ENCODE data around the gene IFT172.
"Not testable (repeated sequence)": the region's sequence is repeated elsewhere in the genome, so short reads cannot be mapped to it uniquely, and the experiment has no call there.

Gene IFT172

GRCh38 chr2:27489498-27490397 lies at the start of gene IFT172:
TSS of gene IFT172 (minus strand) at chr2:27489743. CDS start at chr2:27489653, 90 bp downstream.
- H3K27ac Mint-ChIP-seq: peak within 1 kb of the TSS; percentile 95
- peaks cover 3 to 26% of the 10 kb centered on the region in 2 donors for H3K4me1 Mint-ChIP-seq
- H3K27me3 Mint-ChIP-seq: peaks cover 20 to 23% of the 10 kb centered on the region in 2 donors
- H3K9me3 Mint-ChIP-seq: no peaks in the 10 kb centered on the region
- ATAC-seq (replicated peaks) (peak; percentile 92 to 95), DNase-seq (peak; percentile 98)
- peaks cover 1 to 4% of the 10 kb centered on the region in 2 donors for H3K36me3 Mint-ChIP-seq
- peak within 1 kb of the TSS; percentile 94 for H3K4me3 Mint-ChIP-seq

GRCh38 chr2:27538839-27539450 lies 49.4 kb upstream of the IFT172 start:
- H3K27me3 Mint-ChIP-seq: peaks cover 10 to 17% of the 10 kb centered on the region in 2 donors

GRCh38 chr2:27537287-27537686 lies 47.7 kb upstream of the IFT172 start:
- no peak overlapping the region for H3K27ac Mint-ChIP-seq
- no peaks in the 10 kb centered on the region for H3K4me1 Mint-ChIP-seq
- H3K27me3 Mint-ChIP-seq: peaks cover 13 to 19% of the 10 kb centered on the region in 2 donors
- no peaks in the 10 kb centered on the region for H3K9me3 Mint-ChIP-seq
- H3K4me3 Mint-ChIP-seq: no peak overlapping the region
- peaks cover 0 to 3% of the 10 kb centered on the region in 2 donors for H3K36me3 Mint-ChIP-seq
- no peak for DNase-seq
- no peak for ATAC-seq (replicated peaks)

More at GRCh38 chr2:27538839-27539450, 49.4 kb upstream of the IFT172 start:
- not testable (repeated sequence) for H3K4me3 Mint-ChIP-seq; H3K4me1 Mint-ChIP-seq; H3K27ac Mint-ChIP-seq; ATAC-seq (replicated peaks); DNase-seq; H3K9me3 Mint-ChIP-seq; H3K36me3 Mint-ChIP-seq

GRCh38 chr2:27531983-27532382 lies 42.4 kb upstream of the IFT172 start:
- no peak for DNase-seq
- Mint-ChIP-seq H3K9me3 (no peaks in the 10 kb centered on the region), H3K36me3 (no peaks in the 10 kb centered on the region), H3K4me1 (no peaks in the 10 kb centered on the region), H3K27ac (no peak overlapping the region), H3K4me3 (no peak overlapping the region), H3K27me3 (peaks cover 12 to 14% of the 10 kb centered on the region in 2 donors)
- no peak for ATAC-seq (replicated peaks)

GRCh38 chr2:27527182-27527581 lies 37.6 kb upstream of the IFT172 start:
- Mint-ChIP-seq H3K27ac (no peak overlapping the region), H3K36me3 (no peaks in the 10 kb centered on the region), H3K4me1 (no peaks in the 10 kb centered on the region), H3K4me3 (no peak overlapping the region), H3K9me3 (no peaks in the 10 kb centered on the region), H3K27me3 (peaks cover 29 to 33% of the 10 kb centered on the region in 2 donors)
- ATAC-seq (replicated peaks): no peak
- DNase-seq: no peak

- Mint-ChIP-seq H3K27ac (no peak overlapping the region), H3K4me3 (no peak overlapping the region), H3K27me3 (peaks cover 41 to 51% of the 10 kb centered on the region in 2 donors), H3K9me3 (no peaks in the 10 kb centered on the region), H3K36me3 (no peaks in the 10 kb centered on the region), H3K4me1 (no peaks in the 10 kb centered on the region)
- no peak for ATAC-seq (replicated peaks)
- DNase-seq: no peak
Observed at GRCh38 chr2:27522400-27522945, 32.9 kb upstream of the IFT172 start.

- no peak overlapping the region for H3K4me3 Mint-ChIP-seq
- no peaks in the 10 kb centered on the region for H3K4me1 Mint-ChIP-seq
- peaks cover 32 to 45% of the 10 kb centered on the region in 2 donors for H3K27me3 Mint-ChIP-seq
- DNase-seq (no peak), ATAC-seq (replicated peaks) (no peak)
- H3K36me3 Mint-ChIP-seq: no peaks in the 10 kb centered on the region
- no peak overlapping the region for H3K27ac Mint-ChIP-seq
- H3K9me3 Mint-ChIP-seq: no peaks in the 10 kb centered on the region
Observed at GRCh38 chr2:27520316-27520715, 30.8 kb upstream of the IFT172 start.

GRCh38 chr2:27518782-27519113 lies 29.2 kb upstream of the IFT172 start:
- DNase-seq: no peak
- Mint-ChIP-seq H3K27ac (no peak overlapping the region), H3K36me3 (no peaks in the 10 kb centered on the region), H3K4me1 (no peaks in the 10 kb centered on the region), H3K4me3 (no peak overlapping the region), H3K9me3 (no peaks in the 10 kb centered on the region), H3K27me3 (peaks cover 27 to 45% of the 10 kb centered on the region in 2 donors)
- ATAC-seq (replicated peaks): no peak

GRCh38 chr2:27518113-27518781 lies 28.7 kb upstream of the IFT172 start:
- Mint-ChIP-seq H3K27ac (no peak overlapping the region), H3K27me3 (peaks cover 24 to 44% of the 10 kb centered on the region in 2 donors), H3K9me3 (no peaks in the 10 kb centered on the region), H3K4me3 (no peak overlapping the region), H3K4me1 (no peaks in the 10 kb centered on the region), H3K36me3 (no peaks in the 10 kb centered on the region)
- ATAC-seq (replicated peaks) (no peak), DNase-seq (no peak)

- H3K27ac Mint-ChIP-seq: no peak overlapping the region
- H3K4me3 Mint-ChIP-seq: no peak overlapping the region
- ATAC-seq (replicated peaks): no peak
- no peaks in the 10 kb centered on the region for H3K36me3 Mint-ChIP-seq
- H3K4me1 Mint-ChIP-seq: no peaks in the 10 kb centered on the region
- no peaks in the 10 kb centered on the region for H3K9me3 Mint-ChIP-seq
- peaks cover 17% of the 10 kb centered on the region in 2 donors for H3K27me3 Mint-ChIP-seq
- no peak for DNase-seq
Observed at GRCh38 chr2:27509326-27509725, 19.8 kb upstream of the IFT172 start.

- Mint-ChIP-seq H3K9me3 (no peaks in the 10 kb centered on the region), H3K4me3 (no peak overlapping the region), H3K27ac (no peak overlapping the region), H3K27me3 (peaks cover 17 to 18% of the 10 kb centered on the region in 2 donors), H3K4me1 (no peaks in the 10 kb centered on the region), H3K36me3 (no peaks in the 10 kb centered on the region)
- DNase-seq (no peak), ATAC-seq (replicated peaks) (no peak)
Observed at GRCh38 chr2:27507293-27507692, 17.8 kb upstream of the IFT172 start.

- ATAC-seq (replicated peaks) (no peak), DNase-seq (no peak)
- no peaks in the 10 kb centered on the region for H3K9me3 Mint-ChIP-seq
- peaks cover 13 to 18% of the 10 kb centered on the region in 2 donors for H3K27me3 Mint-ChIP-seq
- no peaks in the 10 kb centered on the region for H3K4me1 Mint-ChIP-seq
- H3K27ac Mint-ChIP-seq: no peak overlapping the region
- H3K4me3 Mint-ChIP-seq: no peak overlapping the region
- H3K36me3 Mint-ChIP-seq: no peaks in the 10 kb centered on the region
Observed at GRCh38 chr2:27506587-27506986, 17.0 kb upstream of the IFT172 start.

GRCh38 chr2:27502142-27502541 lies 12.6 kb upstream of the IFT172 start:
- H3K36me3 Mint-ChIP-seq: no peaks in the 10 kb centered on the region
- H3K4me3 Mint-ChIP-seq: no peak overlapping the region
- H3K9me3 Mint-ChIP-seq: no peaks in the 10 kb centered on the region
- H3K27me3 Mint-ChIP-seq: peaks cover 18 to 34% of the 10 kb centered on the region in 2 donors
- ATAC-seq (replicated peaks): no peak
- no peak for DNase-seq
- H3K4me1 Mint-ChIP-seq: no peaks in the 10 kb centered on the region
- no peak overlapping the region for H3K27ac Mint-ChIP-seq

- no peaks in the 10 kb centered on the region for H3K36me3 Mint-ChIP-seq
- DNase-seq: no peak
- no peak overlapping the region for H3K4me3 Mint-ChIP-seq
- H3K27me3 Mint-ChIP-seq: peaks cover 22 to 35% of the 10 kb centered on the region in 2 donors
- H3K9me3 Mint-ChIP-seq: no peaks in the 10 kb centered on the region
- no peaks in the 10 kb centered on the region for H3K4me1 Mint-ChIP-seq
- peak in 1 of 2 donors; percentile 31 for ATAC-seq (replicated peaks)
- H3K27ac Mint-ChIP-seq: no peak overlapping the region
Observed at GRCh38 chr2:27501042-27501441, 11.5 kb upstream of the IFT172 start.

Measured in stimulated activated naive B cell treated with anti-CD40 and anti-IgM and Interleukin-4, amounts not matched to agents 10 μg/mL and 1 μg/mL and 100 μg/mL, for 72 hours (primary cell).